ENCODE measurements around the gene CLIC1.

- TF ChIP-seq, protein P1, sequence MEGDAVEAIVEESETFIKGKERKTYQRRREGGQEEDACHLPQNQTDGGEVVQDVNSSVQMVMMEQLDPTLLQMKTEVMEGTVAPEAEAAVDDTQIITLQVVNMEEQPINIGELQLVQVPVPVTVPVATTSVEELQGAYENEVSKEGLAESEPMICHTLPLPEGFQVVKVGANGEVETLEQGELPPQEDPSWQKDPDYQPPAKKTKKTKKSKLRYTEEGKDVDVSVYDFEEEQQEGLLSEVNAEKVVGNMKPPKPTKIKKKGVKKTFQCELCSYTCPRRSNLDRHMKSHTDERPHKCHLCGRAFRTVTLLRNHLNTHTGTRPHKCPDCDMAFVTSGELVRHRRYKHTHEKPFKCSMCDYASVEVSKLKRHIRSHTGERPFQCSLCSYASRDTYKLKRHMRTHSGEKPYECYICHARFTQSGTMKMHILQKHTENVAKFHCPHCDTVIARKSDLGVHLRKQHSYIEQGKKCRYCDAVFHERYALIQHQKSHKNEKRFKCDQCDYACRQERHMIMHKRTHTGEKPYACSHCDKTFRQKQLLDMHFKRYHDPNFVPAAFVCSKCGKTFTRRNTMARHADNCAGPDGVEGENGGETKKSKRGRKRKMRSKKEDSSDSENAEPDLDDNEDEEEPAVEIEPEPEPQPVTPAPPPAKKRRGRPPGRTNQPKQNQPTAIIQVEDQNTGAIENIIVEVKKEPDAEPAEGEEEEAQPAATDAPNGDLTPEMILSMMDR (IDR thresholded peaks at IDR 0.05), result no peak
- TF ChIP-seq POLR2AphosphoS5 (IDR thresholded peaks at IDR 0.05) (no peak), POLR2A (IDR thresholded peaks at IDR 0.05) (no peak)
Measured at GRCh38 chr6:31764198-31764597, 27.9 kb upstream of the CLIC1 start.

Measured in breast epithelium (tissue), 3 donors.